A549 (cell line): ENCODE results near the gene HDHD3. TPM values are rescaled to one million over a fixed set of nuclear protein-coding genes. Genes with fewer than 3 reads are reported as not detected.
"Not testable (repeated sequence)": the region's sequence is repeated elsewhere in the genome, so short reads cannot be mapped to it uniquely, and the experiment has no call there.

ENCODE experiments used
- ATAC-seq, 2 experiments: fragments of 200-7000 bp in 1 of 2; fragments of >200 bp in 1 of 2; cut with Nextera tagmentation in 1 of 2; cut with Tn5 transposase in 1 of 2; 3 replicates each; pipeline versions ENCODE4 v1.8.0 to v1.9.1; 2018 to 2020; ENCODE audit warnings: mild to moderate bottlenecking in 1 of 2, moderate library complexity in 1 of 2
- CTCF ChIA-PET: fragments of 300-600 bp; sonication (Branson Sonifier 250); formaldehyde crosslinking; extraction: SDS; loops from one replicate; lab custom pipeline; 2021; ENCODE audit warnings: antibody characterized with exemption, inconsistent platforms; lab: Yijun Ruan, JAX
- POLR2A ChIA-PET: fragments of 350-600 bp; formaldehyde crosslinking; extraction: SDS; loops from one replicate; lab custom pipeline; 2021; ENCODE audit warnings: antibody characterized with exemption, inconsistent platforms; lab: Yijun Ruan, JAX
- DNase-seq, 2 experiments: peaks; one replicate each; pipeline versions ENCODE4 v3.0.0 to v3.0.0-alpha.2; 2011 to 2016; ENCODE audit warnings: low read depth in 1 of 2, low spot score in 1 of 2
- FAIRE-seq: peaks from 2 replicates; lab custom pipeline; 2011; peaks lifted over from hg19 to GRCh38; lab: Jason Lieb, UNC
- H3K27ac ChIP-seq, 2 experiments: fragments of >200 bp; sonication (Bioruptor Twin); formaldehyde crosslinking; 3 replicates each; pipeline ENCODE4 v1.5.1; 2016 to 2017
- H3K4me1 ChIP-seq: fragments of >200 bp; sonication (Bioruptor Twin); formaldehyde crosslinking; 3 replicates; pipeline ENCODE4 v1.6.1; 2016
- H3K4me2 ChIP-seq: fragments of >200 bp; sonication (Bioruptor Twin); formaldehyde crosslinking; 3 replicates; pipeline ENCODE4 v1.6.1; 2016
- H3K4me3 ChIP-seq: fragments of >200 bp; sonication (Bioruptor Twin); formaldehyde crosslinking; 3 replicates; pipeline ENCODE4 v1.5.1; 2016
- H3K9me3 ChIP-seq: fragments of >200 bp; sonication (Bioruptor Twin); formaldehyde crosslinking; 3 replicates; pipeline ENCODE4 v1.6.1; 2016
- BHLHE40 ChIP-seq: IDR thresholded peaks from 2 replicates; pipeline ENCODE4 v1.6.1; 2012; ENCODE audit warnings: low read depth, low read length, inconsistent platforms
- CEBPB ChIP-seq, 2 experiments: fragments of >200 bp in 1 of 2; sonication (Bioruptor Twin) in 1 of 2; formaldehyde crosslinking in 1 of 2; IDR thresholded peaks; 2 replicates each; pipeline ENCODE4 v1.6.1; 2012 to 2016
- EP300 ChIP-seq, 2 experiments: fragments of >200 bp; sonication (Bioruptor Twin); formaldehyde crosslinking; IDR thresholded peaks; 2 replicates in 1 of 2; 3 replicates in 1 of 2; pipeline ENCODE4 v1.6.1; 2016 to 2017
- FOSB ChIP-seq: fragments of 250-450 bp; sonication (Bioruptor Pico); IDR thresholded peaks from 2 replicates; pipeline ENCODE4 v1.5.0; 2020; ENCODE audit warnings: mild to moderate bottlenecking, moderate library complexity
- FOSL2 ChIP-seq, 2 experiments: fragments of 450-650 bp in 1 of 2; fragments of >200 bp in 1 of 2; sonication (Bioruptor Twin) in 1 of 2; formaldehyde crosslinking; IDR thresholded peaks; 2 replicates each; pipeline versions ENCODE4 v1.5.0 to v1.6.1; 2016 to 2020; ENCODE audit warnings: mild to moderate bottlenecking in 1 of 2, moderate library complexity in 1 of 2
- FOXS1 ChIP-seq: fragments of 250-450 bp; sonication (Bioruptor Pico); IDR thresholded peaks from 2 replicates; pipeline ENCODE4 v1.5.0; 2020; ENCODE audit warnings: mild to moderate bottlenecking, moderate library complexity
- HEYL ChIP-seq: fragments of 250-450 bp; sonication (Bioruptor Pico); IDR thresholded peaks from 2 replicates; pipeline ENCODE4 v1.8.0; 2021; ENCODE audit warnings: mild to moderate bottlenecking, moderate library complexity
- JUN ChIP-seq, 2 experiments: fragments of >200 bp; sonication (Bioruptor Twin); formaldehyde crosslinking; IDR thresholded peaks; 2 replicates in 1 of 2; 3 replicates in 1 of 2; pipeline ENCODE4 v1.6.1; 2016 to 2017
- KDM1A ChIP-seq: fragments of 200-600 bp; sonication (generic); IDR thresholded peaks from 2 replicates; pipeline ENCODE4 v1.6.1; 2016; ENCODE audit warnings: low read depth, mild to moderate bottlenecking
- MAFK ChIP-seq: fragments of 450-650 bp; IDR thresholded peaks from 2 replicates; pipeline ENCODE4 v1.6.1; 2014; ENCODE audit not compliant: partially characterized antibody
- MAZ ChIP-seq: fragments of 150-350 bp; IDR thresholded peaks from 2 replicates; pipeline ENCODE4 v1.6.1; 2014; ENCODE audit warnings: antibody characterized with exemption, low read depth, low read length, borderline replicate concordance
- MYC ChIP-seq: IDR thresholded peaks from 2 replicates; pipeline ENCODE4 v1.6.1; 2012; ENCODE audit warnings: mild to moderate bottlenecking, inconsistent platforms, low read length, improper control_type of control experiment, borderline replicate concordance
- NFE2L2 ChIP-seq: fragments of 150-350 bp; conservative IDR thresholded peaks from 2 replicates; pipeline ENCODE4 v1.6.1; 2014; ENCODE audit warnings: low read length
- NPAS2 ChIP-seq: fragments of 250-450 bp; sonication (Bioruptor Pico); IDR thresholded peaks from 2 replicates; pipeline ENCODE4 v1.8.0; 2022; ENCODE audit warnings: mild to moderate bottlenecking, moderate library complexity, borderline replicate concordance
- RAD21 ChIP-seq, 2 experiments: fragments of >200 bp in 1 of 2; sonication (Bioruptor Twin) in 1 of 2; formaldehyde crosslinking in 1 of 2; IDR thresholded peaks in 1 of 2; conservative IDR thresholded peaks in 1 of 2; 2 replicates in 1 of 2; 3 replicates in 1 of 2; pipeline ENCODE4 v1.6.1; 2012 to 2018; ENCODE audit warnings: inconsistent platforms in 1 of 2
- RARB ChIP-seq: fragments of 250-450 bp; sonication (Bioruptor Pico); IDR thresholded peaks from 2 replicates; pipeline ENCODE4 v1.8.0; 2021; ENCODE audit warnings: mild to moderate bottlenecking, moderate library complexity
- RFX5 ChIP-seq: fragments of 450-650 bp; IDR thresholded peaks from 2 replicates; pipeline ENCODE4 v1.7.1; 2014; ENCODE audit warnings: antibody characterized with exemption, mild to moderate bottlenecking, moderate library complexity
- RNF2 ChIP-seq: fragments of 200-600 bp; sonication (generic); IDR thresholded peaks from 2 replicates; pipeline ENCODE4 v1.6.1; 2016; ENCODE audit warnings: low read depth, mild to moderate bottlenecking, antibody characterized with exemption, moderate library complexity, borderline replicate concordance
- TFCP2L1 ChIP-seq: fragments of 250-450 bp; sonication (Bioruptor Pico); IDR thresholded peaks from 2 replicates; pipeline ENCODE4 v1.5.0; 2021; ENCODE audit warnings: mild to moderate bottlenecking
- TP53 ChIP-seq: fragments of 250-450 bp; sonication (Bioruptor Pico); IDR thresholded peaks from 2 replicates; pipeline ENCODE4 v1.5.0; 2021; ENCODE audit warnings: mild to moderate bottlenecking, moderate library complexity
- ZC3H11A ChIP-seq: fragments of 450-650 bp; IDR thresholded peaks from 2 replicates; pipeline ENCODE4 v1.6.1; 2014; ENCODE audit warnings: antibody characterized with exemption, mild to moderate bottlenecking
- ZFP36 ChIP-seq: fragments of 450-650 bp; IDR thresholded peaks from 2 replicates; pipeline ENCODE4 v1.6.1; 2014; ENCODE audit warnings: borderline replicate concordance; ENCODE audit not compliant: partially characterized antibody
- ZNF302 ChIP-seq: fragments of 250-450 bp; sonication (Bioruptor Pico); IDR thresholded peaks from 2 replicates; pipeline ENCODE4 v1.9.0; 2021; ENCODE audit warnings: inconsistent platforms, mild to moderate bottlenecking, moderate library complexity
- ZSCAN20 ChIP-seq: fragments of 250-450 bp; sonication (Bioruptor Pico); IDR thresholded peaks from 2 replicates; pipeline ENCODE4 v1.8.0; 2022; ENCODE audit warnings: mild to moderate bottlenecking, moderate library complexity
- WGBS: methylation state at CpG from one replicate; pipeline ENCODE4 v1.1.6; 2017; ENCODE audit errors: missing lambda C conversion rate; 5-methylcytosine and 5-hydroxymethylcytosine counted together
- polyA plus RNA-seq, 4 experiments: library from polyadenylated mRNA; depleted of rRNA in 3 of 4; stranded (reverse); fragments of >200 nt; fragmentation: RNase III in 1 of 4; extraction: RNeasy Plus Mini Kit Qiagen cat#74134 plus additional on column Dnase treatment in 1 of 4; gene quantifications; 2 replicates in 3 of 4; 3 replicates in 1 of 4; pipeline ENCODE4 v1.2.3, GENCODE V29; 2011 to 2017
- TF ChIP-seq, protein P1 (sequence below): IDR thresholded peaks from 2 replicates; pipeline ENCODE4 v1.6.1; 2012; ENCODE audit warnings: low read depth, borderline replicate concordance
- TF ChIP-seq, protein P2 (sequence below): IDR thresholded peaks from 2 replicates; pipeline ENCODE4 v1.6.1; 2012
- TF ChIP-seq, protein P3 (sequence below): fragments of >200 bp; sonication (Bioruptor Twin); formaldehyde crosslinking; IDR thresholded peaks from 3 replicates; pipeline ENCODE4 v1.5.1; 2016

Gene HDHD3
- polyA plus RNA-seq, 2 of the 4 experiments (the other 2 are of a cell fraction), result 17.5 to 22.6 TPM

DNA sequence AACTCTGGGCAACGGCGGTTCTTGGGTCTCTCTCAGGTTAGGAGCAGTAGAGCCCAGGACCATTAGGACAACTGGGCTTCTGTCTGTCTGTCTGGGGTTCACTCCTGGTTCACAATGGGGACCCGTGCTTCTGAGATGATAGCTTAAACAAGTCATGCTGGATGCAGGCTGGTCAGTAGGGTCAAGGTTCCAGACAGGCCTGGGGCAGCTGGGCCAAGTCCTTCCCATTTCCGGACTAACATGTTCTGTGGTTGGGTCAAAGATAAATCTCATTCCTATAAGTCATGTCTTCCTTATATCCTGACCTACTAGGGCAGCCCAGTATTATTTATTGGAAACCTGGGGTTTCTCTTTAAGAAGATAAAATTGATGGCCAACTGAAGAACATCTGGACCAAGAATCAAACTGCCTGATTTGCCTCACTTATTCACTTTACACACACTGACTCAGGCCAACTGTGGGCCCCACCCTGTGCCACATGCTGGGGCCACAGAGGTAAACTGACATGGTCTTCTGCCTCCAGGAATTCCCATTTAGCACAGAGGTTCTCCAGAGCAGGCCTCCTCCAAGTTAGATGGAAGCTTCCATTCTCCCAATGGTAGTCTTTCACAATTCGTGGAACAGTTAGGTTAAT is 8.3 kb downstream of the HDHD3 start:
- TF ChIP-seq, protein P1, sequence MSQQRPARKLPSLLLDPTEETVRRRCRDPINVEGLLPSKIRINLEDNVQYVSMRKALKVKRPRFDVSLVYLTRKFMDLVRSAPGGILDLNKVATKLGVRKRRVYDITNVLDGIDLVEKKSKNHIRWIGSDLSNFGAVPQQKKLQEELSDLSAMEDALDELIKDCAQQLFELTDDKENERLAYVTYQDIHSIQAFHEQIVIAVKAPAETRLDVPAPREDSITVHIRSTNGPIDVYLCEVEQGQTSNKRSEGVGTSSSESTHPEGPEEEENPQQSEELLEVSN, result no peak
- no peak for TF ChIP-seq RARB (CRISPR knock-in tag)
- no peak for TF ChIP-seq ZFP36
- no peak for TF ChIP-seq FOSL2 (IDR thresholded peaks at IDR 0.05)
- no peak for TF ChIP-seq FOSL2 (CRISPR knock-in tag; IDR thresholded peaks at IDR 0.05)
- no peak for TF ChIP-seq HEYL
- TF ChIP-seq TFCP2L1 (CRISPR knock-in tag), result no peak
- TF ChIP-seq FOSB (CRISPR knock-in tag), result no peak
- no peak for TF ChIP-seq FOXS1
- no peak for TF ChIP-seq MAZ
- TF ChIP-seq CEBPB (IDR thresholded peaks at IDR 0.05), result no peak
- no peak for TF ChIP-seq ZNF302 (CRISPR knock-in tag)
- no peak for TF ChIP-seq RNF2
- TF ChIP-seq, all 56 proteins: peak for 0
- ChIA-PET POLR2A (interaction anchor here (0.9 kb wide), 1 partner anchor 8 kb away, joined by 3 read pairs; the partner anchor contains the start of gene HDHD3), CTCF (interaction anchor here (0.6 to 1.6 kb wide), 4 partner anchors 20 to 41 kb away, joined by 3 to 5 read pairs (median 4); partner anchors contain the start of gene POLE3)
- H3K4me1 ChIP-seq, result no peaks in the 10 kb centered on the region
- H3K27ac ChIP-seq, result no peak overlapping the region
- WGBS, result 64% methylated on average over 4 of the region's 5 CpGs
- no peak overlapping the region for H3K4me3 ChIP-seq
- FAIRE-seq (no peak), DNase-seq (no peak), ATAC-seq (no peak)
- H3K4me2 ChIP-seq, result no peak overlapping the region
- H3K9me3 ChIP-seq, result no peaks in the 10 kb centered on the region

DNA sequence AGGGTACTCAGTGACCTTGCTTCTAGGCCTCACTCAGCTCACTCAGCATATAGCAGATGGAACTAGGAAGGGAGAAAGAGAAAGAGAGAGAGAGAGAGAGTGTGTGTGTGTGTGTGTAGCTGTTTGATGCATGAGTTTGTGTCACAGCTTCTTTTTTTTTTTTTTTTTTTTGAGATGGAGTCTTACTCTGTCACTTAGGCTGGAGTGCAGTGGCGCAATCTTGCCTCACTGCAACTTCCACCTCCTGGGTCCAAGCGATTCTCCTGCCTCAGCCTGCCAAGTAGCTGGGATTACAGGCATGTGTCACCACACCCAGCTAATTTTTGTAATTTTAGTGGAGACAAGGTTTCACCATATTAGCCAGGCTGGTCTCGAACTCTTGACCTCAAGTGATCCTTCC is 11.1 kb downstream of the HDHD3 start:
- 60% methylated on average over 3 of the region's 3 CpGs for WGBS
- DNase-seq, H3K27ac ChIP-seq, FAIRE-seq, H3K9me3 ChIP-seq, POLR2A ChIA-PET, H3K4me3 ChIP-seq, H3K4me2 ChIP-seq, ATAC-seq: not testable (repeated sequence)
- H3K4me1 ChIP-seq, result peaks cover 12% of the 10 kb centered on the region
- CTCF ChIA-PET, result interaction anchor here (0.6 to 1.0 kb wide), 2 partner anchors 26 to 152 kb away, joined by 3 read pairs; no protein-coding TSS in a partner anchor

DNA sequence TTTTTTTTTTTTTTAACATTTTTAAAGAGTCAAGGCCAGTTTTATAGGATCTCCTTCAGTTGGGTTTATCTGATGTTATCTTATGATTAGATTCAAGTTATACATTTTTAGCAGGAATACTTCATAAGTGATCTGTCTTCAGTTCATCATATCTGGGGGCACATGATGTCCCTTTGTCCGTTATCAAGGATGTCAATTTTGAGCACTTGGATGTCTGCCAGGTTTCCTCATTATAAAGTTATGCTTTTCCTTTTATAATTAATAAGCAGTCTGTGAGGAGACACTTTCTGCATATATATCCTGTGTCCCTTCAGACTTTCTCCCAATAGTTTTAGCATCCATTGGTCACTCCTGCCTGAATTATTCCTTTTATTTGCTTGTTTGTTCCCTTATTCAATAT is 11.8 kb downstream of the HDHD3 start:
- TF ChIP-seq ZSCAN20 (no peak), TP53 (CRISPR knock-in tag) (no peak), ZC3H11A (no peak), RAD21 (conservative IDR thresholded peaks at IDR 0.05 in 1 of 2, IDR thresholded peaks at IDR 0.05 in 1 of 2) (no peak), BHLHE40 (no peak), JUN (IDR thresholded peaks at IDR 0.05) (no peak), NPAS2 (CRISPR knock-in tag) (no peak), MAFK (no peak), ZNF302 (CRISPR knock-in tag) (no peak), FOXS1 (no peak), RFX5 (no peak), KDM1A (no peak), NFE2L2 (no peak), EP300 (IDR thresholded peaks at IDR 0.05) (no peak), MYC (no peak)
- TF ChIP-seq, protein P2, sequence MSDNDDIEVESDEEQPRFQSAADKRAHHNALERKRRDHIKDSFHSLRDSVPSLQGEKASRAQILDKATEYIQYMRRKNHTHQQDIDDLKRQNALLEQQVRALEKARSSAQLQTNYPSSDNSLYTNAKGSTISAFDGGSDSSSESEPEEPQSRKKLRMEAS, result no peak
- TF ChIP-seq, protein P3, sequence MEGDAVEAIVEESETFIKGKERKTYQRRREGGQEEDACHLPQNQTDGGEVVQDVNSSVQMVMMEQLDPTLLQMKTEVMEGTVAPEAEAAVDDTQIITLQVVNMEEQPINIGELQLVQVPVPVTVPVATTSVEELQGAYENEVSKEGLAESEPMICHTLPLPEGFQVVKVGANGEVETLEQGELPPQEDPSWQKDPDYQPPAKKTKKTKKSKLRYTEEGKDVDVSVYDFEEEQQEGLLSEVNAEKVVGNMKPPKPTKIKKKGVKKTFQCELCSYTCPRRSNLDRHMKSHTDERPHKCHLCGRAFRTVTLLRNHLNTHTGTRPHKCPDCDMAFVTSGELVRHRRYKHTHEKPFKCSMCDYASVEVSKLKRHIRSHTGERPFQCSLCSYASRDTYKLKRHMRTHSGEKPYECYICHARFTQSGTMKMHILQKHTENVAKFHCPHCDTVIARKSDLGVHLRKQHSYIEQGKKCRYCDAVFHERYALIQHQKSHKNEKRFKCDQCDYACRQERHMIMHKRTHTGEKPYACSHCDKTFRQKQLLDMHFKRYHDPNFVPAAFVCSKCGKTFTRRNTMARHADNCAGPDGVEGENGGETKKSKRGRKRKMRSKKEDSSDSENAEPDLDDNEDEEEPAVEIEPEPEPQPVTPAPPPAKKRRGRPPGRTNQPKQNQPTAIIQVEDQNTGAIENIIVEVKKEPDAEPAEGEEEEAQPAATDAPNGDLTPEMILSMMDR, result no peak
- POLR2A ChIA-PET, result no interaction called here
- H3K27ac ChIP-seq, result no peak overlapping the region
- H3K4me1 ChIP-seq, result peaks cover 13% of the 10 kb centered on the region
- no peak overlapping the region for H3K4me2 ChIP-seq
- no peak overlapping the region for H3K4me3 ChIP-seq
- no peaks in the 10 kb centered on the region for H3K9me3 ChIP-seq
- CTCF ChIA-PET, result interaction anchor here (0.6 to 1.6 kb wide), 6 partner anchors 11 to 1909 kb away, joined by 3 to 5 read pairs (median 3); partner anchors contain the start of gene ALAD
- 86% methylated on average over 1 of the region's 1 CpG for WGBS
- DNase-seq (no peak), ATAC-seq (no peak), FAIRE-seq (no peak)
